Measurements from ENCODE around the gene CACNA2D3. TPM values are rescaled to one million over a fixed set of nuclear protein-coding genes. Genes with fewer than 3 reads are reported as not detected.

Gene CACNA2D3
- polyA plus RNA-seq, 1 donor from 2014 or later = 26.2 TPM

- Histone ChIP-seq H3K9ac (ENCODE audit: low read length) (no peak overlapping the region), H3K4me3 (ENCODE audit: low read length) (no peak overlapping the region), H3K79me2 (replicated peaks; ENCODE audit: insufficient read depth, low read length) (no peaks in the 10 kb centered on the region), H3F3A (ENCODE audit: insufficient read depth, low read length, poor library complexity, severe bottlenecking) (no peaks in the 10 kb centered on the region), H3K9me3 (ENCODE audit: low read length) (no peaks in the 10 kb centered on the region), H3K36me3 (ENCODE audit: insufficient read depth, low read length) (no peaks in the 10 kb centered on the region), H2AFZ (ENCODE audit: low read depth, low read length) (no peak overlapping the region), H3K27me3 (ENCODE audit: insufficient read depth, low read depth, low read length) (peaks cover 91% of the 10 kb centered on the region), H3K27ac (ENCODE audit: low read length) (no peak overlapping the region), H3K9me2 (ENCODE audit: insufficient read depth, low read length) (no peaks in the 10 kb centered on the region), H3K4me2 (ENCODE audit: low read length) (no peak overlapping the region), H4K20me1 (ENCODE audit: insufficient read depth) (no peaks in the 10 kb centered on the region)
- TF ChIP-seq POLR2AphosphoS5 (IDR thresholded peaks at IDR 0.05) (no peak), MXI1 (conservative IDR thresholded peaks at IDR 0.05; ENCODE audit: poor library complexity, severe bottlenecking) (no peak), EP300 (conservative IDR thresholded peaks at IDR 0.05; ENCODE audit: poor library complexity, severe bottlenecking) (no peak), EZH2 (IDR thresholded peaks at IDR 0.05; ENCODE audit: borderline replicate concordance, insufficient read depth, low read length, poor library complexity, severe bottlenecking) (no peak)
Observed at GRCh38 chr3:54818942-54819341, 696.6 kb downstream of the CACNA2D3 start.

GRCh38 chr3:54819946-54820345, 697.6 kb downstream of the CACNA2D3 start:
- Histone ChIP-seq H4K20me1 (ENCODE audit: insufficient read depth) (no peaks in the 10 kb centered on the region), H3F3A (ENCODE audit: insufficient read depth, low read length, poor library complexity, severe bottlenecking) (no peaks in the 10 kb centered on the region), H2AFZ (ENCODE audit: low read depth, low read length) (no peak overlapping the region), H3K4me2 (ENCODE audit: low read length) (no peak overlapping the region), H3K4me3 (ENCODE audit: low read length) (no peak overlapping the region), H3K9ac (ENCODE audit: low read length) (no peak overlapping the region), H3K27ac (ENCODE audit: low read length) (no peak overlapping the region), H3K9me2 (ENCODE audit: insufficient read depth, low read length) (no peaks in the 10 kb centered on the region), H3K27me3 (ENCODE audit: insufficient read depth, low read depth, low read length) (peaks cover 91% of the 10 kb centered on the region), H3K9me3 (ENCODE audit: low read length) (no peaks in the 10 kb centered on the region), H3K79me2 (replicated peaks; ENCODE audit: insufficient read depth, low read length) (no peaks in the 10 kb centered on the region), H3K36me3 (ENCODE audit: insufficient read depth, low read length) (no peaks in the 10 kb centered on the region)
- TF ChIP-seq EZH2 (IDR thresholded peaks at IDR 0.05; ENCODE audit: borderline replicate concordance, insufficient read depth, low read length, poor library complexity, severe bottlenecking) = no peak
- TF ChIP-seq POLR2AphosphoS5 (IDR thresholded peaks at IDR 0.05) = no peak
- no peak for TF ChIP-seq MXI1 (conservative IDR thresholded peaks at IDR 0.05; ENCODE audit: poor library complexity, severe bottlenecking)
- TF ChIP-seq TAF1 (IDR thresholded peaks at IDR 0.05; ENCODE audit: low read depth) = no peak
- TF ChIP-seq REST (IDR thresholded peaks at IDR 0.05; ENCODE audit: borderline replicate concordance) = no peak

- no peak overlapping the region for H3K9ac ChIP-seq (ENCODE audit: low read length)
- H3K27ac ChIP-seq (ENCODE audit: low read length) = no peak overlapping the region
- no peak overlapping the region for H3K4me3 ChIP-seq (ENCODE audit: low read length)
- no peaks in the 10 kb centered on the region for H4K20me1 ChIP-seq (ENCODE audit: insufficient read depth)
- H3K4me2 ChIP-seq (ENCODE audit: low read length) = no peak overlapping the region
- no peaks in the 10 kb centered on the region for H3F3A ChIP-seq (ENCODE audit: insufficient read depth, low read length, poor library complexity, severe bottlenecking)
- H3K9me2 ChIP-seq (ENCODE audit: insufficient read depth, low read length) = no peaks in the 10 kb centered on the region
- H3K9me3 ChIP-seq (ENCODE audit: low read length) = no peaks in the 10 kb centered on the region
- H3K79me2 ChIP-seq (replicated peaks; ENCODE audit: insufficient read depth, low read length) = no peaks in the 10 kb centered on the region
- no peak overlapping the region for H2AFZ ChIP-seq (ENCODE audit: low read depth, low read length)
- H3K27me3 ChIP-seq (ENCODE audit: insufficient read depth, low read depth, low read length) = peaks cover 92% of the 10 kb centered on the region
- no peak for TF ChIP-seq REST (IDR thresholded peaks at IDR 0.05; ENCODE audit: borderline replicate concordance)
- TF ChIP-seq TAF1 (IDR thresholded peaks at IDR 0.05; ENCODE audit: low read depth) = no peak
- TF ChIP-seq CTCF (IDR thresholded peaks at IDR 0.05; ENCODE audit: poor library complexity, severe bottlenecking) = no peak
- no peak for TF ChIP-seq MXI1 (conservative IDR thresholded peaks at IDR 0.05; ENCODE audit: poor library complexity, severe bottlenecking)
- no peak for TF ChIP-seq POLR2AphosphoS5 (IDR thresholded peaks at IDR 0.05)
- no peak for TF ChIP-seq EP300 (conservative IDR thresholded peaks at IDR 0.05; ENCODE audit: poor library complexity, severe bottlenecking)
- TF ChIP-seq EZH2 (IDR thresholded peaks at IDR 0.05; ENCODE audit: borderline replicate concordance, insufficient read depth, low read length, poor library complexity, severe bottlenecking) = no peak
- no peak for TF ChIP-seq RAD21 (conservative IDR thresholded peaks at IDR 0.05)
- H3K36me3 ChIP-seq (ENCODE audit: insufficient read depth, low read length) = no peaks in the 10 kb centered on the region
Observed at GRCh38 chr3:54822206-54822605, 699.9 kb downstream of the CACNA2D3 start.

Data from neural cell (in vitro differentiated cells).